Keratinocyte (primary cell): ENCODE results near the gene SCFD2.

Experiments
- EZH2 ChIP-seq: IDR thresholded peaks from one replicate; pipeline ENCODE4 v1.6.1; 2012; ENCODE audit warnings: inconsistent platforms, mild to moderate bottlenecking, low read length, moderate library complexity
- TF ChIP-seq, protein P1 (sequence below), 3 experiments: IDR thresholded peaks in 1 of 3; conservative IDR thresholded peaks in 1 of 3; optimal IDR thresholded peaks in 1 of 3; 2 replicates in 2 of 3; 3 replicates in 1 of 3; pipeline versions ENCODE3 to v1.5.1; 2011; ENCODE audit warnings: low read length in 3 of 3, mild to moderate bottlenecking in 3 of 3, moderate library complexity in 2 of 3, control low read depth in 1 of 3, inconsistent platforms in 1 of 3; ENCODE audit not compliant: insufficient read depth in 2 of 3; ENCODE audit errors: extremely low read depth in 1 of 3

GRCh38 chr4:53234669-53235068 lies 131.2 kb downstream of the SCFD2 start:
- TF ChIP-seq, protein P1, sequence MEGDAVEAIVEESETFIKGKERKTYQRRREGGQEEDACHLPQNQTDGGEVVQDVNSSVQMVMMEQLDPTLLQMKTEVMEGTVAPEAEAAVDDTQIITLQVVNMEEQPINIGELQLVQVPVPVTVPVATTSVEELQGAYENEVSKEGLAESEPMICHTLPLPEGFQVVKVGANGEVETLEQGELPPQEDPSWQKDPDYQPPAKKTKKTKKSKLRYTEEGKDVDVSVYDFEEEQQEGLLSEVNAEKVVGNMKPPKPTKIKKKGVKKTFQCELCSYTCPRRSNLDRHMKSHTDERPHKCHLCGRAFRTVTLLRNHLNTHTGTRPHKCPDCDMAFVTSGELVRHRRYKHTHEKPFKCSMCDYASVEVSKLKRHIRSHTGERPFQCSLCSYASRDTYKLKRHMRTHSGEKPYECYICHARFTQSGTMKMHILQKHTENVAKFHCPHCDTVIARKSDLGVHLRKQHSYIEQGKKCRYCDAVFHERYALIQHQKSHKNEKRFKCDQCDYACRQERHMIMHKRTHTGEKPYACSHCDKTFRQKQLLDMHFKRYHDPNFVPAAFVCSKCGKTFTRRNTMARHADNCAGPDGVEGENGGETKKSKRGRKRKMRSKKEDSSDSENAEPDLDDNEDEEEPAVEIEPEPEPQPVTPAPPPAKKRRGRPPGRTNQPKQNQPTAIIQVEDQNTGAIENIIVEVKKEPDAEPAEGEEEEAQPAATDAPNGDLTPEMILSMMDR (optimal IDR thresholded peaks at IDR 0.05 in 1 of 3, IDR thresholded peaks at IDR 0.05 in 1 of 3, conservative IDR thresholded peaks at IDR 0.05 in 1 of 3; ENCODE audit: extremely low read depth in 1 of 3, insufficient read depth in 2 of 3, low read length in 3 of 3): no peak
- TF ChIP-seq EZH2: no peak
